IPS-15b (cell line): ENCODE results near the gene ARHGAP32.

Experiments used
- H3K27me3 ChIP-seq: one replicate; pipeline ENCODE4 v1.6.1; 2013; ENCODE audit warnings: low read length; ENCODE audit not compliant: control insufficient read depth, insufficient read depth
- H3K36me3 ChIP-seq: one replicate; pipeline ENCODE4 v1.6.1; 2013; ENCODE audit warnings: low read length; ENCODE audit not compliant: control insufficient read depth, insufficient read depth
- H3K4me1 ChIP-seq: one replicate; pipeline ENCODE4 v1.6.1; 2013; ENCODE audit warnings: mild to moderate bottlenecking, low read length; ENCODE audit not compliant: control insufficient read depth, insufficient read depth
- H3K4me3 ChIP-seq: one replicate; pipeline ENCODE4 v1.5.1; 2013; ENCODE audit warnings: low read depth, low read length
- H3K9ac ChIP-seq: one replicate; pipeline ENCODE4 v1.6.1; 2013; ENCODE audit warnings: low read depth, mild to moderate bottlenecking, low read length
- H3K9me3 ChIP-seq: one replicate; pipeline ENCODE4 v1.6.1; 2013; ENCODE audit warnings: mild to moderate bottlenecking, low read length; ENCODE audit not compliant: control insufficient read depth, insufficient read depth

The ARHGAP32 gene

DNA sequence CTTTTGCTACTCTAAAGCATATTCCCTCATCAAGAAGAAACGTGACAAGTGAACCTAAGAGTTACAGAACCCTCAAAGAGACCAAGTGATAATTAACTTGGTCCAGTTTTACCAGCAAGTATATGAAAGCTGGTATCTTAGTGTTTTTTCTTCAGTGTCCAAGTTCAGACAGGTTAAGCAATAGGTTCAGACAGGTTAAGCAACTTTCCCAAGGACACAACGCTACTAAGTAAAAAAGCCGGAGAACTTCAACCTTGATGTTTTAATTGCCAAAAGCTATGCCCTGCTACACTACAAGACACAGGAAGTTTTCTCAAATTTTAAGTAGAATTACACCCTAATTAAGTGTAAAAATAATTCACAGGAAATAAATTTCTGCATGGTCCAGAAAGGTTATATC, 30.0 kb upstream of the ARHGAP32 start:
- H3K4me1 ChIP-seq, result peaks cover 21% of the 10 kb centered on the region
- peaks cover 7% of the 10 kb centered on the region for H3K9me3 ChIP-seq
- H3K36me3 ChIP-seq, result no peaks in the 10 kb centered on the region
- H3K27me3 ChIP-seq, result no peaks in the 10 kb centered on the region
- no peak overlapping the region for H3K9ac ChIP-seq
- H3K4me3 ChIP-seq, result no peak overlapping the region

DNA sequence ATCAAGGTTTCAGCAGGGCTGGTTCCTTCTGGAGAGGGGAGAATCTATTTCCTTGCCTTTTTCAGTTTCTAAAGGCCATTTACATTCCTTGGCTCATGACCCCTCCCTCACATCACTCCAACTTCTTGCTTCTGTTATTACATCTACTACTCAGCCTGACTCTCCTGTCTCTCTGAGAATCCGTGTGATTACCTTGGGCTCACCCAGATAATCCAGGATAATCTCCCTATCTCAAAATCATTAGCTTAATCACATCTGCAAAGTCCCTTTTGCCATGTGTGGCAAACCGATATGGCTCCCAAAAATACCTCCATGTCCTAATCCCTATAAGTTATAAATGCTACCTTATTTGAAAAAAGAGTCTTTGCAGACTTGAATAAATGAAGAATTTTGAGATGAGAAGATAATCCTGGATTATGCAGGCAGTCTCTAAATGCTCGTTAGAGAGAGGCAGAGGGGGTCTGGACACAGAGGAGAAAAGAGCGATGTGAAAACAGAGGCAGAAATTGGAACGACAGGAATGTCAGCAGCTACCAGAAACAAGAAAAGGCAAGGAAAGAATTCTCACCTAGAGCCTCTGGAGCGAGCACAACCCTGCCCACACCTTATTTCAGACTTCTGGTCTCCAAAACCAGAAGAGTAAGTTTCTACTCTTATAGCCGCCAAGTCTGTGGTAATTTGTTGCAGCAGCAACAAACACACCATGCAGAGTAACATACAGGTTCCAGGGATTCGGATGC, 23.6 kb upstream of the ARHGAP32 start:
- H3K27me3 ChIP-seq, result no peaks in the 10 kb centered on the region
- H3K4me3 ChIP-seq, result no peak overlapping the region
- no peaks in the 10 kb centered on the region for H3K36me3 ChIP-seq
- peaks cover 39% of the 10 kb centered on the region for H3K4me1 ChIP-seq
- H3K9ac ChIP-seq, result no peak overlapping the region
- H3K9me3 ChIP-seq, result no peaks in the 10 kb centered on the region

DNA sequence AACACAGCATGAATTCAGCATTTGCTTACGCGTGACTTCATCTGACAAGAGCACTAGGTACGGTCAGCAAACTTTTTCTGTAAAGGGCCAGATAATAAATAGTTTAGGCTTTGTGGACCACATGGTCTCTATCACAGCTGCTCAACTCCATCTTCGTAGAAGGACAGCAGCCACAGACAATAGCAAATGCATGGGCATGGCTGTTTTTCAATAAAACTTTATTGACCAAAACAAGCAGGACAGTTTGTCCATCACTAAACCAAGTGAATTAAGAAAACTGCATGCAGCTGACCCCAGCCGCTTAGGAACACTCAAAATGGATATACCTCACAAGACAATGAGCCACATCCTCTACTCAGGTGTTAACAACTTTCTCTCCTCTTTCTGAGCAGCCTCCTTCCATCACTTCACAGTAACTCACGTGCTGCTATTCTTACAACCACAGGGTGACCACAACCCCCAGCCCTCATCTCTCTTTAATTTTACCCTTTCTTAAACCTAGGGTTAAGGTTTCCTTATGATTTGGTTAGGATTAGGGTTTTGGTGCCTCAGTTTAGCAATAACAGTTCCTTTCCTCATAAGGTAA, 22.7 kb upstream of the ARHGAP32 start:
- H3K4me1 ChIP-seq, result peaks cover 38% of the 10 kb centered on the region
- H3K4me3 ChIP-seq, result no peak overlapping the region
- no peaks in the 10 kb centered on the region for H3K36me3 ChIP-seq
- no peaks in the 10 kb centered on the region for H3K27me3 ChIP-seq
- no peak overlapping the region for H3K9ac ChIP-seq
- no peaks in the 10 kb centered on the region for H3K9me3 ChIP-seq

DNA sequence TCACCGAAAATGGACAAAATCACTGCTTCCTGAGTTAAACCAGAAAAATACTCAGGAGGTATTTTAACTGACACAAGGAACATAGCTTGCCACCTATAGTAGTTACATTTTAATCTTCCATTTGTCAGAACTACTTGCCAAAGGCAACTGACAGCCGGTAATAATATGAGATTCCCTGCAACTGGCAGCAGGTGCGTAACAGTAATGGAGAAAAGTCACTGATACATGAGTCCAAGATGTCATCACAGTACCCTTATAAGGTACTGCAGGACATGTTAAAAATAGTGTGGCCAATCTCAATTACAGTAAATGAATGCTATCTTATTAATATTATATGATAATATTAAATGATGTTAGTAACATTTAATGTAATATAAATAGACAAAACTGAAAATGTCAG, 21.1 kb upstream of the ARHGAP32 start:
- Histone ChIP-seq H3K9me3 (no peaks in the 10 kb centered on the region), H3K36me3 (no peaks in the 10 kb centered on the region), H3K27me3 (no peaks in the 10 kb centered on the region), H3K4me3 (no peak overlapping the region), H3K4me1 (peaks cover 41% of the 10 kb centered on the region), H3K9ac (no peak overlapping the region)

DNA sequence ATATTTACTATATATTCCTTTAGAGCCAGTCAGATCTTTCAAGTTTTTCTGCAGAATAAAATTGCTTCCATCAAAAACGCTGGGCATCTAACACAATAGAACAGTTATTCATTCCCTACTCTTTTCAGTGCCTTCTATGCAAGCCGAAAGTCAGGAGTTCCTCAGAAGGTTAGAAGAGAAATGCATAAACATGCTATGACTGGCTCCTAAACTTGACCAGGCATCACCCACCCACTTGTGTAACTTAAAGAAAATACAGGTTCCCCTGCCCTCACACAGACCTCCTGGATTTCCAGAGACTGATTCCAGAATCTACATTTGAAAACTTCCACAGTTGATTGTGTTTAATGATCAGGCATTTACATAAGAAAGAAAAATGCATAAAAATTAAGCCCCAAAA, 19.3 kb upstream of the ARHGAP32 start:
- Histone ChIP-seq H3K4me3 (no peak overlapping the region), H3K9me3 (no peaks in the 10 kb centered on the region), H3K27me3 (no peaks in the 10 kb centered on the region), H3K4me1 (peaks cover 43% of the 10 kb centered on the region), H3K36me3 (no peaks in the 10 kb centered on the region), H3K9ac (no peak overlapping the region)

DNA sequence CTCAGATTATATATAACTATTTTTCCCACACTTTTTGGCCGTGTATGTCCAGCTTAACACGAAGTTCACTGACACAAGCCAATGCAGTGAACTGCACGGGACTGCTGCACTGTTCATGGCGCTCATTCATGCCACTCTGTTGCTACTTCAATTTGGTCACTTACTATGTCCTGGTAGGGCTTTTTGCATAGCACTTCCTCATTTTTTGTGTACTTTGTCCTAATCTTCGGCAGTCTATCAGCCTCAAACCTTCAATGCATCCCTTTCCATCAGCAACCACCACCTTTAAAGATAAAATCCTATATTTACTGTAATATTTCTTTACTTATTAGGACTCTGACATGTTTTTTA, 18.7 kb upstream of the ARHGAP32 start:
- H3K9ac ChIP-seq, result no peak overlapping the region
- no peaks in the 10 kb centered on the region for H3K27me3 ChIP-seq
- no peaks in the 10 kb centered on the region for H3K9me3 ChIP-seq
- no peak overlapping the region for H3K4me3 ChIP-seq
- H3K36me3 ChIP-seq, result no peaks in the 10 kb centered on the region
- peaks cover 42% of the 10 kb centered on the region for H3K4me1 ChIP-seq

GRCh38 chr11:129209891-129210830, 18.0 kb upstream of the ARHGAP32 start:
- peaks cover 37% of the 10 kb centered on the region for H3K4me1 ChIP-seq
- H3K9me3 ChIP-seq, result no peaks in the 10 kb centered on the region
- H3K4me3 ChIP-seq, result no peak overlapping the region
- no peak overlapping the region for H3K9ac ChIP-seq
- H3K36me3 ChIP-seq, result no peaks in the 10 kb centered on the region
- H3K27me3 ChIP-seq, result no peaks in the 10 kb centered on the region

DNA sequence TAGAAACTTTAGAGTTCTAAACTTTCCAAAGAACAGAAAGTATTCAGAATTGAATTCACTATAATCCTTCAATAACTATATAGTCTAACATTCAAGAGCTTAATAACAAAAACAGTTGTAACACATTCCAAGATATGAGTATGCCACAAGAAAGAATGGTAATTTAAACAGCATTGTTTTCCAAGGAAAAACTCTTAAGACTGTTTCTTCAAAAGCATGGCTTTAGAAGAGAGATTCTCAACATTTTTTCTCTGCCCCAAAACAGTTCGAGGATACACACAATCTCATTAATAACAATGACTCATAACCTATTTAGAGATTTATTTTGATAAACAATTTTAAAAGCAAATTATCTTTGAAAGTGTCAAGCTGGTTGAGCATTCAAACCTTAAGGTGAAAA, 16.7 kb upstream of the ARHGAP32 start:
- Histone ChIP-seq H3K36me3 (no peaks in the 10 kb centered on the region), H3K9ac (no peak overlapping the region), H3K27me3 (no peaks in the 10 kb centered on the region), H3K4me1 (peaks cover 31% of the 10 kb centered on the region), H3K9me3 (no peaks in the 10 kb centered on the region), H3K4me3 (no peak overlapping the region)

GRCh38 chr11:129204150-129204838, 12.2 kb upstream of the ARHGAP32 start:
- Histone ChIP-seq H3K4me3 (no peak overlapping the region), H3K27me3 (no peaks in the 10 kb centered on the region), H3K9ac (no peak overlapping the region), H3K4me1 (peaks cover 12% of the 10 kb centered on the region), H3K9me3 (no peaks in the 10 kb centered on the region), H3K36me3 (no peaks in the 10 kb centered on the region)

DNA sequence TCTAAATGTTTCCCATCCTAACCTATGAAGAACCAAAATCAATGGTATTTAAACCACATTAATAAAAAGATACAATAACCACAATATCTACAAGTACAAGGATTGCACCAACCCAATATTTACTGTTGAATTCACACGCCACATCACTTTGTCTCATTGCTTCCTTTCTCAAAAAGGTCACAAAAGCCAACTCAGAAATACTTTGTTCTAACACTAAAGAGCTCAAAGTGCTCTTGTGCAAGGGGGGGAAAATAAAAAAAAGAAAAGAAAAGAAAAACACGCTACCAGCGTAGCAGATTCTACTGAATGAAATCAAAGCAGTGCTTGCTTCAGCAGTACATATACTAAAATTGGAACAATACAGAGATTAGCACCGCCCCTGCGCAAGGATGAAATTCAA, 10.5 kb upstream of the ARHGAP32 start:
- H3K9me3 ChIP-seq, result no peaks in the 10 kb centered on the region
- no peaks in the 10 kb centered on the region for H3K36me3 ChIP-seq
- no peaks in the 10 kb centered on the region for H3K27me3 ChIP-seq
- H3K9ac ChIP-seq, result no peak overlapping the region
- no peak overlapping the region for H3K4me3 ChIP-seq
- H3K4me1 ChIP-seq, result no peaks in the 10 kb centered on the region

DNA sequence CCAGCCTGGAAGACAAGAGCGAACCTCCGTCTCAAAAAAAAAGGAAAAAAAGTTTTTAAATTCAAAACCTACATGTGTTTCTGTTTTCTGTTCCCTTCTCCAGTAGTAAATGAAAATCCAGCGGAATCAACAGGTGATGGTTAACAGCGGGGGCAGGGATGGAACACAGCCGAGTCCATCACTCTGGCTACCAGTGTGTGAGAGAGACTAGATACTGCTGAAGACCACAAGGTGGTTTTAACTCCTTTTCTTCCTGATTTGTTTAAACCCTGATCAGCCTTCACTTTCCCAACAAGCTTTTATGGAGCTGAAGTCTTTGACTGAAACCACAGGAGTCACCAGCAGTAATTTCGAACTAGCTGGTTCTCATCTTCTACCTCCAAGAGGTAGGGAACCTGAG, 3.6 kb upstream of the ARHGAP32 start:
- H3K36me3 ChIP-seq, result no peaks in the 10 kb centered on the region
- no peaks in the 10 kb centered on the region for H3K27me3 ChIP-seq
- peaks cover 11% of the 10 kb centered on the region for H3K4me1 ChIP-seq
- no peak overlapping the region for H3K9ac ChIP-seq
- H3K4me3 ChIP-seq, result no peak overlapping the region
- no peaks in the 10 kb centered on the region for H3K9me3 ChIP-seq
